Aorta (tissue), 5 donors: ENCODE measurements around the gene FADS6. TPM values are rescaled to one million over a fixed set of nuclear protein-coding genes. Genes with fewer than 3 reads are reported as not detected.
A peak's percentile ranks its signal among the peaks of the same experiment; 100 is the strongest.

Experiments used
- ATAC-seq: fragments of 200-7000 bp; cut with Tn5 transposase; one replicate; pipeline ENCODE4 v1.9.1; 2022; ENCODE audit warnings: moderate library complexity; ENCODE audit not compliant: low FRiP score
- DNase-seq, 2 donors: peaks; one replicate each; pipeline ENCODE4 v3.0.0-alpha.2; 2020
- H3K27ac ChIP-seq, 2 donors: one replicate each; pipeline ENCODE4 v1.5.1; 2013; ENCODE audit warnings: low read length in 2 of 2, mild to moderate bottlenecking in 2 of 2, moderate library complexity in 2 of 2, control low read depth in 1 of 2, inconsistent platforms in 1 of 2, low read depth in 1 of 2
- H3K27me3 ChIP-seq, 2 donors: one replicate each; pipeline ENCODE4 v1.6.1; 2013; ENCODE audit warnings: control low read depth in 1 of 2, low read length in 1 of 2, mild to moderate bottlenecking in 1 of 2, moderate library complexity in 1 of 2; ENCODE audit not compliant: insufficient read depth in 2 of 2, control insufficient read depth in 1 of 2
- H3K36me3 ChIP-seq, 2 donors: one replicate each; pipeline ENCODE4 v1.6.1; 2013; ENCODE audit warnings: control low read depth in 1 of 2, low read length in 1 of 2, mild to moderate bottlenecking in 1 of 2; ENCODE audit not compliant: insufficient read depth in 2 of 2, control insufficient read depth in 1 of 2
- H3K4me1 ChIP-seq, 2 donors: one replicate each; pipeline ENCODE4 v1.6.1; 2013; ENCODE audit warnings: low read length in 2 of 2, control low read depth in 1 of 2, mild to moderate bottlenecking in 1 of 2, moderate library complexity in 1 of 2; ENCODE audit not compliant: insufficient read depth in 2 of 2, control insufficient read depth in 1 of 2
- H3K4me3 ChIP-seq, 2 donors: one replicate each; pipeline ENCODE4 v1.5.1; 2013; ENCODE audit warnings: low read length in 2 of 2, control low read depth in 1 of 2, mild to moderate bottlenecking in 1 of 2
- H3K9me3 ChIP-seq: one replicate; pipeline ENCODE4 v1.6.1; 2013; ENCODE audit warnings: mild to moderate bottlenecking, low read length; ENCODE audit not compliant: control insufficient read depth
- WGBS, 2 donors: extraction: QIAGEN DNeasy Blood & Tissue Kit; methylation state at CpG; one replicate each; pipeline ENCODE4 v1.1.7; 2013; 5-methylcytosine and 5-hydroxymethylcytosine counted together
- intact Hi-C, 2 donors: fragments of 100-400 bp; cut with DNase I; formaldehyde crosslinking; loops; one replicate each; pipeline versions ENCODE4 v1.14.2 to v1.15.0; 2022
- polyA plus RNA-seq, 2 donors: library from polyadenylated mRNA; stranded (reverse); fragments of 200-250 nt; gene quantifications; one replicate each; pipeline ENCODE4 v1.2.3, GENCODE V29; 2013
- total RNA-seq, 2 donors: library from RNA; stranded (reverse); fragmentation: NEBNext Ultra II Directional; extraction: Animal tissue kit (Norgen Biotek cat#: 25700); gene quantifications; one replicate each; pipeline ENCODE4 v1.2.1, GENCODE V29; 2021
- donor health status: healthy with polysubstance abuse.
- donor health status: Bipolar disorder and iron deficiency.
- donor health status: DM: no; HTN: no; CAD: no.
- donor health status: DM: no; HTN: no; CAD: no.
- donor health status: DM: yes; HTN: yes; CAD: no.

Gene FADS6
- total and polyA plus RNA-seq, 4 donors: 4.1 TPM; not detected in 3

DNA sequence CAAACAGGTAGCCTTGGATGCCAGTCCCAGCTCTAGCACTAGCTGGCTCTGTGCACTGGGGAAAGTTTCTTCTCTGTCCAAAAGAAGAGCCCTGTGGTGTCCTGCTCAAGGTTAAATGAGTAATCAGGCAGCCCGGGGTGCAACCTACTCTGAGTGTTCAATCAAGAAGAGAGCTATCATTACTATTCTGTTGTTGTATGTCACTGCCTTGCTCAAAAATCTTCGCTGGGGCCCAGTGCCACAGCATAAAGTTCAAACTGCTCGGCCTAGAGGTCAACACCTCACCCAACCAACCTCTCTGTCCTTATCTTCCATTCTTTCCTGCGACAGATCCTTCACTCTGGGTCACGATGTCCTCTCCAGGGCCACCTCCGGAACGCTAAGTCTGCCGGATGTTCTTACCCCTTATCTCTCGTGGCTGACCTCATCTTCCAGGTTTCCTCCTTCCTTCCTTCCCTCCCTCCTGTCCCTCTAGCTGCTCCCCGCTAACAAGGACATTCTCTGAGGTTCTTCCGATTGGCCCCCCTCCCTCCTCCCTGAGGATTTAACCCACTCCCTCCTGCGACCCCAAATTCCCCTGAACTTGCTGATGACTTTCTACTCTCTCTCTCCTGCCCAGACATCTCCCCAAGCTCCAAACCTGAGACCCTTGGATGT, 25.1 kb downstream of the FADS6 start:
- no peaks in the 10 kb centered on the region for H3K9me3 ChIP-seq
- H3K27me3 ChIP-seq: no peaks in the 10 kb centered on the region
- peaks cover 0 to 2% of the 10 kb centered on the region in 2 donors for H3K4me1 ChIP-seq
- H3K36me3 ChIP-seq: no peaks in the 10 kb centered on the region
- intact Hi-C loops: loop anchor here in 1 of 2 donors (5.0 kb wide), 1 partner anchor 91 kb away; the partner anchor contains the start of gene NAT9
- DNase-seq: no peak
- no peak overlapping the region for H3K27ac ChIP-seq
- 87% methylated on average over 12 of the region's 12 CpGs for WGBS, 2 donors
- no peak for ATAC-seq
- H3K4me3 ChIP-seq: no peak overlapping the region

DNA sequence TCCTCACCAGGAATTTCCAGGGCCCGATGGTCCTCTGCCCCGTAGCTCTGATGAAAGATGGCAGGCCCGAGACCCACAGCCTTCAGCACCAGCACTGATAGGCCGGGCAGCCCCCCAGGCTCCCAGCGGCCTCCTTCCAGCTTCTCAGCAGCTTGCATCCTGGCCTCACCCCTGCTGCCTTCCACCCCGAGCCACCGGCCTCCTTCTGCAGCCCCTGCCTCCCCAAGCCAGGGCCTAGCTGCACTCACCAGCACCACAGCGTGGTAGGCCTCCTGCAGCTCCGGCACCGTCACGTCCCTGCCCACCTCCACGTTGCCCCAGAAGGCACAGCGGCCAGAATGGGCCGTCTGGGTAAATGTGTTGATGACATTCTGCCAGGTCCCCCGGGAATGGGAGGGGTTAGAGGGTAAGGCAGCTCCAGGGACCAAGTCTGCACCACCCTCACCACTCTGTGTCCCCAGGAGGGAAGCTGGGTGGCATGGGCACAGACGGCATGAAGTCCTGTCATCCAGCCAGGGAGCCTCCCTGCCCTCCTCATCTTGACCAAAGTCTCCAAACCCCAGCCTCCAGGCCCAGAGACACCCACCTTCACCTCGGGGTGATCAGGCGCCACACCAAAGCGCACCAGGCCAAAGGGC, 27.1 kb downstream of the FADS6 start:
- Histone ChIP-seq H3K36me3 (no peaks in the 10 kb centered on the region), H3K4me3 (no peak overlapping the region), H3K9me3 (no peaks in the 10 kb centered on the region), H3K4me1 (no peaks in the 10 kb centered on the region), H3K27me3 (no peaks in the 10 kb centered on the region), H3K27ac (no peak overlapping the region)
- ATAC-seq: no peak
- intact Hi-C loops: loop anchor here in 1 of 2 donors (5.0 kb wide), 1 partner anchor 89 kb away; the partner anchor contains the start of gene NAT9
- WGBS, 2 donors: 76 to 78% methylated on average over 19 of the region's 19 CpGs
- DNase-seq: no peak

DNA sequence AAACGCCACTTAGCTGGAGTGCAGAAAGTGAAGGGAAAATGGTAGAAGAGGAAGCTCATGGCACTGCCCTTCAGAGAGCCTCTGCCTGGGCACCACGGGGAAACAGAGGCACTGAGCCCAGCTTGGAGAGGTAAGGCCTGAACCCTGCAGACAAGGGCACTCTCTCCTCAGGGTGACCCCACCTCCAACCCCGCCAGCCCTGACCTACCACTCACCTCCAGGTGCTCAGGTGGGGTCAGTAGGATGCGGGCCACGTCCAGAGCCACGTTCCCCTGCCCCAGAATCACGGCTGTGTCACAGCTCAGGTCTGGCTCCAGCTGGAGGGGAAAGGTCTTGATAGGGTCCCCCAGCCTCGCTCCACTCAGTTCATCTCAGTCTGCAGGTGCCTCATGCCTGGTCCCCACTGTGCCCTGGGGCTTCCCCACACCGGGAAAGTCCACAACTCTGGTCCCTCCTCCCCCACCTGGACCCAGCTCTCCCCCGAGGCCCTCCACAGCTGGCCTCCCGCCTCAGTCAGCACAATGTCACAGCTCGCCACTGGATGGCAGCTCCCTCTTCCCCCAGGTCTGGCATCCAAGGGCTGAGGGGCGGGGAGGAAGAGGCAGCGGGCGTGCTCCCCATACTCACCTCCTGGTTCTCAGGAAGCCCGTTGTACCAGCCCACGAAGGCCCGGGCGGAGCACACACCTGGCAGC, 27.8 kb downstream of the FADS6 start:
- H3K27ac ChIP-seq: no peak overlapping the region
- H3K36me3 ChIP-seq: no peaks in the 10 kb centered on the region
- ATAC-seq: no peak
- no peaks in the 10 kb centered on the region for H3K9me3 ChIP-seq
- intact Hi-C loops: loop anchor here (2.0 to 5.0 kb wide), 2 partner anchors 88 to 121 kb away; partner anchors contain the start of gene NAT9 (in 1 of the 2)
- H3K27me3 ChIP-seq: no peaks in the 10 kb centered on the region
- WGBS, 2 donors: 80 to 85% methylated on average over 19 of the region's 19 CpGs
- H3K4me3 ChIP-seq: no peak overlapping the region
- H3K4me1 ChIP-seq: no peaks in the 10 kb centered on the region
- DNase-seq: no peak

DNA sequence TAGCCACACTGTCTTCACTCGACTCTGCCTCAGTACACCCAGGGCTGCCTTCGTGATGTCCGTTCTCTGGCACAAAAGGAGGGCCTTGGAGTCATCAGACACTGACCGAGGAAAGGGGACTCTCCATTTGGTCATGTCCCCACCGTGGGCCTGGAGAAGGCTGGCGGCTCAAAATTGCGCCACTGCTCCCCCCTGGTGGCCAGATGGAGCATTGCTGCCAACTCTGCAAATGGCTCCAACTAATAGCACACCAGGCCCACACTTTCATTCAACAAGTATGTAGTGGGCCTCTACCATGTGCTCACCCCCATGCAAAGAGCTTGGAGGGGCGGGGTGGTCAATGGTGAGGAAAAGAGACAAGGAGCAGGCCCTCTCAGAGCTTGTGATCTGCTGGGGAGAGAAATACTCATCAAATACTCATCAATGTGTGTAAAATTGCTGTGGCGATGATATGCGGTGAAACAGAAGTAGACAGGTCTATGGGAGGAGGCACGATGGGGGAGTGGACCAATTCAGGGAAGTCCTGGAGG, 28.5 kb downstream of the FADS6 start:
- Histone ChIP-seq H3K9me3 (no peaks in the 10 kb centered on the region), H3K27me3 (no peaks in the 10 kb centered on the region), H3K4me1 (no peaks in the 10 kb centered on the region), H3K4me3 (no peak overlapping the region), H3K36me3 (no peaks in the 10 kb centered on the region), H3K27ac (no peak overlapping the region)
- DNase-seq: peak; percentile 79 to 92
- peak; percentile 80 for ATAC-seq
- WGBS, 2 donors: 25% methylated on average over 11 of the region's 11 CpGs
- intact Hi-C loops: loop anchor here (2.0 to 5.0 kb wide), 3 partner anchors 73 to 120 kb away; partner anchors contain the start of gene NAT9 (in 1 of the 2)

DNA sequence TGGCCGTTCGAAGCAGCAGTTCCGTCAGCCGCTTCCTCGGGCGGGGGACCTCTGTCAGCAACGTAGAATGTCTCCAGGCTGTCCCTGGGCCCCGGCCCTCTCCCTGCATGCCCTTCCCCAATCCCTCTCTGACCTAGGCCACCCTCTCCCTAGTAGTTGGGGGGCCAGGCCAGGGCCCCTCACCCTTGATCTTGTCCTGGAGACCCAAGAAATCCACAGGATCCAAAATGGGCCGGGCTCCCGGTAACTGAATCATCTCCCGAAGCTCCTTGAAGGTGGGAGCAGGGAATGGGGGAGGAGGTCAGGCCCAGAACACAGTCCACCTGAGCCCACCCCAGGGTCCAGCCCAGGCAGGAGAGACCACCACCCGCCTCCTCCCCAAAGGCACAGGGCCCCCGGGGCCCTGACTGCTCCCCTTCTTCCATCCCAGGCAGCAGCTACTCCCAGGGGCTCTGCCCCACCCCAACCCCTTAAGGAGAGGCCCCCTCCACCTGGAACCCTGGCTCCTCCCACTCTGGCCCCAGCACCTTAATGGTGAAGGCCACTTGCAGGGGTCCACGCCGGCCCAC, 29.1 kb downstream of the FADS6 start:
- ATAC-seq (no peak), DNase-seq (no peak)
- Histone ChIP-seq H3K27me3 (no peaks in the 10 kb centered on the region), H3K4me1 (no peaks in the 10 kb centered on the region), H3K27ac (no peak overlapping the region), H3K4me3 (no peak overlapping the region), H3K9me3 (no peaks in the 10 kb centered on the region), H3K36me3 (no peaks in the 10 kb centered on the region)
- 94% methylated on average over 15 of the region's 15 CpGs for whole genome bisulfite sequencing, 2 donors
- intact Hi-C loops: loop anchor here (2.0 to 5.0 kb wide), 2 partner anchors 72 to 120 kb away; no protein-coding TSS in a partner anchor

DNA sequence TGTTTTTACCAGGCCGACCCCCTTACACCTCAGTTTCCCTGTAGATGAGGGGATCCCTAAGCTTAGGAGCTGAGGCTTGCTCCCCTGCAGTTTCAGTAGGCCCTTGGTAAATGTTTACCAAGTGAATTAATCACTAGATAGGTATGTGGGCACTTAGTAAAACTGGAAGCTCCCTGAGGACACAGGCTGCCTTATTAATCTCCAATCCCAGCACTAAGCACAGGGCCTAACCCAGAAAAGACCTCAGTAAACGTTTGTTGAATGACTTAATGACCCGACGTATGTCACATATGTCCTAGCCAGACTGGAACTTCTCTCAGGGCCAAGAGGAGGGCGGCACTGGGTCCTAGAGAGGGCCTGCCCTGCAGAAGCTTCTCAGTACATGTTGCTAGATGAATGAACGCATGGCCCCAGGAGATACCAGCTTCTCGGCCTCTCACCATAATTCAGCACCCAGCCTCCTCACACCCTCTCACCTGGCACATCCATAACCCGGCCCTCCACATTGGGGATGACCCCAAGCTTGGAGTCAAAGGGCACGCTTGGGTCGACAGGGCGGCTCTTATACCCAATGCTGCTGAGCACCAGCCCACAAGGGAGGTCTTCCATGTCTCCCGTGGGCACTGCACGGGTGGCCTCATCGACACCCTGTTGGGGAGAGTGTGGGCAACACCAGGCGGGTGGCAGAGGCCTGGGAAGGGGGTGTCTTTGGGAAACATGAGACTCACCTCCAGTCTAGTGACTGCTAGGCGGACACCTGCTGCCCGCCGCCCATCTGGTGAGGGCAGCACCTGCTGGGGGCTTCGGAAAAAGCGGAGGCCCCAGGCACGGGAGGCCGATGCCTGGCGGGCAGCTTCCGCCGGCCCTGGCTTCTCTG, 29.8 kb downstream of the FADS6 start:
- H3K4me1 ChIP-seq: no peaks in the 10 kb centered on the region

DNA sequence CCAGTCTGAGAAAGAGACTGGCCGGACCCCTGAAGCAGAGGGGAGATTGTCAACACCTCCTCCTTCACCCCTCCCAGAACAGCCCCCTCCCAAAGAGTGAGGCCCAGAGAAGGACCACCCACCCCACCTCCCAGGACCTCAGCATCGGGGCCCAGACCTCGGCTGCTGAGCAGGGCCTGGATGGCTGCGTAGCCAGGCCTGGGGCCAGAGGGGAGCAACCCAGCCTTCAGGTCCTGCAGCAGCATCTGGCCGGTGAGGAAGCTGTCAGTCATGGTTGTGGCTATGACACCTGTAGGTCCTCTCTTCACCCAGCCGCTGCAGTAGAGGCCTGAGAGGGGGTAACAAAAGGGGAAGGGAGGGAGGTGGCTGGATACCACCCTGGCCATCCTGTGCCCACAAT, 30.5 kb downstream of the FADS6 start:
- intact Hi-C loops: loop anchor here in 1 of 2 donors (5.0 kb wide), 1 partner anchor 71 kb away; no protein-coding TSS in a partner anchor
- no peaks in the 10 kb centered on the region for H3K4me1 ChIP-seq
- no peak for DNase-seq
- no peaks in the 10 kb centered on the region for H3K9me3 ChIP-seq
- no peak overlapping the region for H3K27ac ChIP-seq
- no peaks in the 10 kb centered on the region for H3K36me3 ChIP-seq
- ATAC-seq: no peak
- H3K27me3 ChIP-seq: no peaks in the 10 kb centered on the region
- H3K4me3 ChIP-seq: no peak overlapping the region
- WGBS, 2 donors: 92 to 94% methylated on average over 6 of the region's 6 CpGs

More for the DNA sequence above, 29.8 kb downstream of the FADS6 start:
- Histone ChIP-seq H3K27me3 (no peaks in the 10 kb centered on the region), H3K9me3 (no peaks in the 10 kb centered on the region), H3K36me3 (no peaks in the 10 kb centered on the region), H3K4me3 (no peak overlapping the region), H3K27ac (no peak overlapping the region)
- ATAC-seq: no peak
- DNase-seq: no peak
- WGBS, 2 donors: 93 to 94% methylated on average over 23 to 25 of the region's 25 CpGs
- intact Hi-C loops: loop anchor here (2.0 to 5.0 kb wide), 2 partner anchors 71 to 119 kb away; no protein-coding TSS in a partner anchor
